Heart right ventricle (tissue), 16 donors: ENCODE measurements around the gene MICAL2. TPM values are rescaled to one million over a fixed set of nuclear protein-coding genes. Genes with fewer than 3 reads are reported as not detected.
"Not testable (repeated sequence)": the region's sequence is repeated elsewhere in the genome, so short reads cannot be mapped to it uniquely, and the experiment has no call there.

Experiments
- ATAC-seq, 8 donors: fragments of 200-7000 bp; cut with Tn5 transposase; one replicate each; pipeline ENCODE4 v1.9.1; 2020; ENCODE audit warnings: mild to moderate bottlenecking in 8 of 8, moderate library complexity in 8 of 8, moderate number of reproducible peaks in 1 of 8
- DNase-seq, 2 donors: peaks; one replicate each; pipeline ENCODE4 v3.0.0-alpha.2; 2020
- H3K27ac ChIP-seq, 10 donors: fragments of 200-600 bp; sonication (generic) in 2 of 10; one replicate each; pipeline versions ENCODE4 v1.5.0 to v1.8.0; 2020 to 2022; ENCODE audit warnings: mild to moderate bottlenecking in 3 of 10
- H3K27me3 ChIP-seq, 7 donors: fragments of 200-600 bp; one replicate each; pipeline ENCODE4 v1.8.0; 2021 to 2022; ENCODE audit warnings: mild to moderate bottlenecking in 2 of 7
- H3K36me3 ChIP-seq, 9 donors: fragments of 200-600 bp; sonication (generic) in 1 of 9; one replicate each; pipeline versions ENCODE4 v1.5.0 to v1.8.0; 2020 to 2022; ENCODE audit warnings: mild to moderate bottlenecking in 2 of 9
- H3K4me1 ChIP-seq, 9 donors: fragments of 200-600 bp; sonication (generic) in 1 of 9; one replicate each; pipeline versions ENCODE4 v1.5.0 to v1.8.0; 2020 to 2022; ENCODE audit warnings: mild to moderate bottlenecking in 4 of 9
- H3K4me3 ChIP-seq, 10 donors: fragments of 200-600 bp; sonication (generic) in 2 of 10; one replicate each; pipeline versions ENCODE4 v1.5.0 to v1.8.0; 2020 to 2022; ENCODE audit warnings: mild to moderate bottlenecking in 7 of 10, moderate library complexity in 2 of 10
- H3K9me3 ChIP-seq, 11 donors: fragments of 200-600 bp in 10 of 11; sonication (generic) in 2 of 11; one replicate each; pipeline versions ENCODE4 v1.5.0 to v1.8.0; 2013 to 2022; ENCODE audit warnings: mild to moderate bottlenecking in 2 of 11, control low read depth in 1 of 11, moderate library complexity in 1 of 11
- CTCF ChIP-seq, 9 donors: fragments of 200-600 bp; sonication (generic) in 2 of 9; IDR thresholded peaks; one replicate each; pipeline versions ENCODE4 v1.5.0 to v1.8.0; 2021 to 2022; ENCODE audit warnings: antibody characterized with exemption in 9 of 9, mild to moderate bottlenecking in 5 of 9, moderate library complexity in 1 of 9
- WGBS, 2 donors: extraction: QIAGEN DNeasy Blood & Tissue Kit; methylation state at CpG; one replicate each; pipeline ENCODE4 v1.1.7; 2013; ENCODE audit warnings: inconsistent platforms in 1 of 2; 5-methylcytosine and 5-hydroxymethylcytosine counted together
- intact Hi-C, 10 donors: fragments of 100-400 bp; cut with DNase I; formaldehyde crosslinking; loops; one replicate each; pipeline versions ENCODE4 v1.11.1 to v1.14.2; 2022
- polyA plus RNA-seq, 2 donors: library from polyadenylated mRNA; stranded (reverse); fragments of 200-250 nt; gene quantifications; one replicate each; pipeline ENCODE4 v1.2.3, GENCODE V29; 2013
- total RNA-seq, 10 donors: library from RNA; stranded (reverse); fragmentation: NEBNext Ultra II Directional in 3 of 10; extraction: Animal tissue kit (Norgen Biotek cat#: 25700) in 3 of 10; gene quantifications; one replicate each; pipeline versions ENCODE4 v1.2.1 to v1.2.4, GENCODE V29; 2021 to 2023
- donor health status: Arrhythmogenic right ventricular cardiomyopathy.
- donor health status: ischemic (EF 13 %, LVEDD 7.1; RV severe dilation, severe dysfunction).
- donor health status: healthy with polysubstance abuse.
- donor health status: DM: no; HTN: yes; CAD: no.
- donor health status: DM: no; HTN: no; CAD: no.
- donor health status: ischemic (EF 25% LVEDD 6.9; RV normal size, moderate dysfunction).
- donor health status: ischemic (EF 25% LVEDD 5.7; RV mildly dilated, moderate dysfunction).
- donor health status: healthy.
- donor health status: DM: yes; HTN: yes; CAD: no.
- donor health status: Ischemic cardiomyopathy.
- donor health status: ischemic (EF 35%, LVEDD 5.7; RV mildly dilated, moderate dysfunction).
- donor health status: nonischemic (EF 11% LVEDD 7.7; RV severe dilation, severe dysfunction).
- donor health status: DM: yes; HTN: yes; CAD: no.
- donor health status: PGD.
- donor health status: ischemic (EF 29% LVEDD 5.4; RV normal size, mild dysfunction).
- donor health status: nonischemic (EF 23%, LVEDD 6.1; RV moderate dilation, normal function).

The MICAL2 gene
- total and polyA plus RNA-seq, 12 donors, result 32.5 to 95.7 (median 70.5) TPM

- H3K27me3 ChIP-seq, result no peaks in the 10 kb centered on the region
- peaks cover 0 to 21% (median 0%) of the 10 kb centered on the region in 9 donors for H3K36me3 ChIP-seq
- no peak for TF ChIP-seq CTCF (IDR thresholded peaks at IDR 0.05)
- peak overlapping the region in 5 of 10 donors; percentile 34 to 71 (median 49) for H3K27ac ChIP-seq
- peaks cover 6 to 74% (median 59%) of the 10 kb centered on the region in 9 donors for H3K4me1 ChIP-seq
- no peak for DNase-seq
- no peak for ATAC-seq
- WGBS, 2 donors, result 82 to 96% methylated on average over 3 of the region's 3 CpGs
- H3K9me3 ChIP-seq, result no peaks in the 10 kb centered on the region
- H3K4me3 ChIP-seq, result no peak overlapping the region
- intact Hi-C loops, result no loop called here
Observed at GRCh38 chr11:12142909-12143308, 32.5 kb downstream of the MICAL2 start.

GRCh38 chr11:12143461-12144258 lies 33.3 kb downstream of the MICAL2 start:
- Histone ChIP-seq H3K27ac (peak overlapping the region in 9 of 10 donors; percentile 8 to 71 (median 44)), H3K4me3 (no peak overlapping the region), H3K27me3 (no peaks in the 10 kb centered on the region), H3K9me3 (no peaks in the 10 kb centered on the region), H3K4me1 (peaks cover 6 to 68% (median 51%) of the 10 kb centered on the region in 9 donors), H3K36me3 (peaks cover 0 to 19% (median 0%) of the 10 kb centered on the region in 9 donors)
- no peak for TF ChIP-seq CTCF (IDR thresholded peaks at IDR 0.05)
- intact Hi-C loops, result no loop called here
- WGBS, 2 donors, result 52 to 54% methylated on average over 7 of the region's 7 CpGs
- DNase-seq (no peak), ATAC-seq (peak in 4 of 8 donors; percentile 3 to 36 (median 14))

GRCh38 chr11:12144330-12145174 lies 34.2 kb downstream of the MICAL2 start:
- ATAC-seq, result peak in 2 of 8 donors; percentile 4 to 24
- WGBS, 2 donors, result 55 to 72% methylated on average over 11 of the region's 11 CpGs

GRCh38 chr11:12146678-12147077 lies 36.3 kb downstream of the MICAL2 start:
- ATAC-seq, H3K27ac ChIP-seq, H3K4me3 ChIP-seq, H3K36me3 ChIP-seq, intact Hi-C loops, DNase-seq, H3K27me3 ChIP-seq, H3K9me3 ChIP-seq: not testable (repeated sequence)
- H3K4me1 ChIP-seq, result peaks cover 9 to 65% (median 42%) of the 10 kb centered on the region in 9 donors
- 94 to 98% methylated on average over 3 of the region's 3 CpGs for WGBS, 2 donors

More at GRCh38 chr11:12144330-12145174, 34.2 kb downstream of the MICAL2 start:
- no peak for DNase-seq
- peaks cover 6 to 65% (median 48%) of the 10 kb centered on the region in 9 donors for H3K4me1 ChIP-seq
- no peaks in the 10 kb centered on the region for H3K27me3 ChIP-seq
- peak overlapping the region in 9 of 10 donors; percentile 8 to 71 (median 44) for H3K27ac ChIP-seq
- intact Hi-C loops, result no loop called here
- no peaks in the 10 kb centered on the region for H3K9me3 ChIP-seq
- TF ChIP-seq CTCF (IDR thresholded peaks at IDR 0.05), result no peak
- H3K4me3 ChIP-seq, result no peak overlapping the region
- H3K36me3 ChIP-seq, result peaks cover 0 to 10% (median 0%) of the 10 kb centered on the region in 9 donors
